NCI-H2171 (cell line): ENCODE results near the gene PLD6.

Experiments used
- DNase-seq: peaks from one replicate; lab custom pipeline; 2025; lab: John Stamatoyannopoulos, UW

The PLD6 gene

DNA sequence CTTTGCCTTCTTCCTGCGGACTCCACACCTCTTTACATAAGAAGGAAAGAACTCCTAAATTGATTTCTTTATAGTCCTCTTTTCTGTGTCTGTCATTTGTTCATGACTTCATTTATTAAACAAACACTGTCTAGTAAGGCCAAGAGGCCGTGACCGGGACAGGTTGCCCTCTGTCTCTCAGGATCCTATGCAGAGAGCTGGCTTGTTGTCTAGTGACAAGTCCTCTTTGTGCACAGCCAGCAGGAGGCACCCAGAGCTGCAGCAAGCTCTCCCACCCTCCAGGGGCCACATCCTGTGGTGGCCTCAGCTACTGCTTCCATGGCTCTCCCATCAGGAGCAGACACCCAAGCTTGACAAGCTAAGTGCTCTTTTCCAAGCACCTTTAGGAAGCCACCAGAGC lies 50.6 kb downstream of the PLD6 start:
- DNase-seq: no peak

DNA sequence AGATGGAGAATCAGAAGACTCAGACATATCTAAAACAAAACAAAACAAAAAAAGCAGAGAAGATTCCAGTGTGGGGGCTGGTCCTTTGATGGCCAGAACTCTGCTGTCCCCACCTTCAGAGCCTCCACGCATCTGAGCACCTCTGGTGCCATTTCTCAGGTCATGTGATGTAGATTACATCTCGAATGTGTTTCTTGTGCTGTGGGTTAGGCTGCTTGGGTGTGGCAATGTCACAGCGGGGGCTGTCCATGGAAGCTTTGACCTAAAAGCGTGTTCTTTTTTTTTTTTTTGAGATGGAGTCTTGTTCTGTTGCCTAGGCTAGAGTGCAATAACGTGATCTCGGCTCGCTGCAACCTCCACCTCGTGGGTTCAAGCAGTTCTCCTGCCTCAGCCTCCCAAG lies 51.2 kb downstream of the PLD6 start:
- no peak for DNase-seq

DNA sequence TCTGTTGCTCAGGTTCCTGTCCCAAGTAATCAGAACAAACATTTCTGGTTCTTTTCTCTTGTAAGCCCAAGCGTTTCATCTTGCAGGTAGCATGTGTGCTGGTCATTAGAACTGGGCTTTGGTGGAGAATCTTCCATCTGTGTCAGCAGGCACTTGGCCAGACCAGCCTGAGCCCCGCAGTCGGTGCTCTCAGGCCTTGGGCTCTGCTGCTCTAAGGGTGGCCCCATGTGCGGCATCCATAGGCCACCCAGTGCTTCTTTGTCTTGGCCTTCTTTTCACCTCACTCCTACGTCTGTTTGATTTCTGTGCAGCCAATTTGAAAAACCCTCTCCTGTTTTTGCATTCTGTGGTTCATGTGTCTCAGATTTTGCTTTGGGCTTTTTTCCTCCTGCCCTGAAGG lies 51.6 kb downstream of the PLD6 start:
- no peak for DNase-seq

DNA sequence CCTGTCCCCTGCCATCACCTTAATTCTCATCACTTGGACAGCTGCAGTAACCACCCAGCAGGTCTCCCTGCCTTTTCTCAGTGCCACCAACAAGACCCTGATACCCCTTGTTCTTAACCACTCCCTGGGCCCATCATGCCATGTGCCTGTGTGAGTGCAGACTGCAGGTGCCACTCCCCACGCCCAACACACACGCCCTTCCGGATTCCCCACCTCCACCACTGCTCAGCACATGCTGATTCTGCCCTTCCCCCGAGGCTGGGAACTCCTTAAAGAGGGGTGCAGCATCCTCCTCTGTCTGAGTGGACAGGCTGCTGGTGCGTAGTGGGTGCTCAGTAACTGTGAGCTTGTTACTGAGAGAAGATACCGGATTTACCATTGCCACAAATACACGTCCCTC lies 52.4 kb downstream of the PLD6 start:
- no peak for DNase-seq

DNA sequence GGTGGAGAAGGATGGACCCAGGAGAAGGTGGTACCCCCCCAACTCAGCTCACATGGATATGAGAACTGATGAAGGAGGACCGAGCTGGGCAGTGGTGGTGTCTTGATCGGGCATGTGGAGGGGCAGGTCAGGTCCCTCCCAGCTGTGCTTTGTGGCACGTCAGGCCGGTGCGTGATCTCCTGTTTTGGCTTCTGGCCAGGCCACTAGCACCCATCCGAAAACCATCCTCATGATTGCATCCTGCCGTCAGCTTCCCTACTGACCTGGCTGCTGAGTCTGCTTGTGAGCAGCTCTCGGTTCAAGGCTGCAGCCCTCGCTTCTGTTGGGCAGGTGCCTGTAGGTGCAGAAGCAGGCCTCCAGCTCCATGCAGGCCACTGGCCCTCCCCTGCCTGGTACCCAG lies 53.1 kb downstream of the PLD6 start:
- no peak for DNase-seq

DNA sequence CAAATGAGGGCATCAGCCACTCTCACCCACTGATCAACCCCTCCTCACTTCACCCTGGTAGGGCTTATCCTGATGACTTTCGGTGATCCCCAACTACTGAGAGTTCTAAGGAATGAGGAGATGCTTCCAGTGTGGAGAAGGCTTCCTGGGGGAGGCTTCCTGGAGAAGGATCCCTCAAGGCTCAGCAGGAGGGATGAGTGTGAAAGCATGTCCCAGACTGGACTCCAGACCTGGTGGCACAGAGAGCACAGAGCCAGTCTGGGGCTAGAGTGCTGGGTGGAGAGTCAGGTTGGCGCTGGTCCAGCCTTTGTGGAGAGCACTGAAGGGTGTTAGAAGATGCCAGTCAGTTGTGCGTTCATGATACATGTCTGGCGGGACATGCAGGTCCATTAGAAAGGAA lies 53.7 kb downstream of the PLD6 start:
- no peak for DNase-seq

DNA sequence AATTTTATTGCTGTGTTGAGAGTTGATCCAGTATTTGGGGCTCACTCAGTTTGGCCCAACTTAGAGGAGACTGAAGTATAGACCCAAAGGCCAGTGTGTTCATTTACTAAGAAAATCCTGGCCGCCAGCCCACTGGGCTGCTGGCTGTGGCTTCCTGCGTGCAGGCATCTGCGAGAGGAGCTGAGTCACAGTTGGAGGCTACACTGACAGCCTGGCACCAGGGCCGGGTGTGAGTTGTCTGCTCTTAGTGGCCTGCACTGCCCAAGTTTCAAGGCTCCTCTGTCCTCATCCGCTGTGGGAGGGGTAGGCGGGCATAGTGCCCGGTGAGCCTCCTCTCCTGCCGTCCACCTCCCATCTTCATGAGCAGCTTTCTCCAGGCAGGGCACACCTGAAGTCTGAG lies 54.2 kb downstream of the PLD6 start:
- no peak for DNase-seq

DNA sequence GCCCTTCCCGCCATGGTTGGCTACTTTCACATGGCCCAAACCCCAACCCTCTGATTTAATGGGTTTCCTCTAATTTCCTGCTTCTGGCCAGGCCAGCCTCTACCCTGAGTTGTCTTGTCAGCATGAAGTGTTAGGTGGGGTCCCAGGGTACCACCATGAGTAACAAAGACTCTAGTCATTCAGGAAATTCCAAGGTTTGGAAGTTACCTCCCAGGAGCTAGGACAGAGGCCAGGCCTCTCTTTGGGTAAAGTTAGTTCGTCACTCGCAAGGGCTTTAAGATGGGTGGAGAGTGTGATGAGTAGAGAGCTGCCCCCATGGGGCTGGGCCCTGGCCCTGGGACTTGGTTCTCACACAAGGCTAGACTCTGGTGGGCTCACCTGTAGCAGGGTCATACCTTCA lies 54.6 kb downstream of the PLD6 start:
- DNase-seq: no peak

DNA sequence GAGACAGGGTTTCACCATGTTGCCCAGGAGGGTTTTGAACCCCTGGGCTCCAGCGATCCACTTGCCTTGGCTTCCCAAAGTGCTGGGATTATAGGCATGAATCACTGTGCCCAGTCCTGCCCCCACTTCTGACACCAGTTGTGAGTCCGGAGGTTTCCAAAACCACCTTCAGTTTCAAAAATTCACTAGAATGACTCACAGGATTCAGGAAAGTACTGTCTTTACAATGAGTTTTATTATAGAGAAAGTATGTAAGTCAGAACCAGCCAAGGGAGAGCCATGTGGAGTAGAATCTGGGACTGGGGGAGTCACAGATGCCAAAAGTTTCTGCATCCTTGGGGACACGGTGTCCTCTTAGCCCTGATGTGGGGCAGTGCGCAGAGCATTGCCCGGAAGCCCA lies 55.1 kb downstream of the PLD6 start:
- no peak for DNase-seq
